ENCODE data around the gene HYAL3. TPM values are rescaled to one million over a fixed set of nuclear protein-coding genes. Genes with fewer than 3 reads are reported as not detected.

HYAL3 gene
- total and polyA plus RNA-seq, 2 of the 13 experiments (the other 11 are each of a cell fraction or from before 2014, with no cell fraction given): 5.5 to 10.4 TPM

DNA sequence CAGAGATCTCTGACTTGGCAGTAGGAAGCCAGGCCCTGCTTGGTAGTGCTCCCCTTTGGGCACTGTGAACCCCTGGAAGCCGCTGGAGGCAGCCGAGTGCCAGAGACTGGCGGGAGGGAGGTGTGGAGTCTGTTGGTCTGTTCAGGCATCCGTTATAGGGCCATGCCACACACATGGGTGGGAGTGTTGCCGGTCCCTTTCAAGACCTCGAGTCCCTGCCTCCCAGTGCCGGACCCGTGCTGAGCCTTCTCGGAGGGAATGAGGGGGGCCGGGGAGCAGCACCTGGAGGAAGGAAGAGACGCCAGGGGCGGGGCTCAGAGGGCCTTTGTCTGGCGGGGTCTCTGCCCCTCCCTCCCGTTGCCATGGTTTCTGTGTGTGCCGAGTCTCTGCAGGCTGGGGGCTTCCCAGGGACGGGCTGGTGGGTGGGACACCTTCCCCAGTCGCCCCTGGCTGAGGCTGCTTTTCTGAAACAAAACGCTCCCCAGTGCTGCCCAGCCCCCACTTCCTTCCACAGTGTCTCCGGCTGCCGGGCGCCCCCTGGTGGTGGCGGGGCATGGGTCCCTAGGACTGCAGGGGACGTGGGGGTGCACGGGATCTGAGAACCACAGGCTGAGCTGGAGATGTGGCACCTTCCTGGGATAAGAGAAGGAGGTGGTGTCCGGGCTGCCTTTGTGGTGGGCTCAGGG lies 53.2 kb downstream of the HYAL3 start (continued):
- TF ChIP-seq MAZ (IDR thresholded peaks at IDR 0.05; ENCODE audit: borderline replicate concordance, low read depth, low read length) (peak; percentile 56; the same call in 1 of the 2 replicates), MAZ (CRISPR knock-in tag; IDR thresholded peaks at IDR 0.05; ENCODE audit: low read depth) (peak; percentile 75; the same call in 1 of the 2 replicates), TOPORS (CRISPR knock-in tag; IDR thresholded peaks at IDR 0.05) (no peak), ZNF558 (CRISPR knock-in tag; IDR thresholded peaks at IDR 0.05; ENCODE audit: borderline replicate concordance) (no peak), HNRNPK (IDR thresholded peaks at IDR 0.05; ENCODE audit: low read depth, low read length, poor library complexity, severe bottlenecking) (no peak), ELF3 (CRISPR knock-in tag; IDR thresholded peaks at IDR 0.05) (peak; percentile 32; the same call in 1 of the 2 replicates), ATF1 (CRISPR knock-in tag; IDR thresholded peaks at IDR 0.05) (no peak), HNRNPL (IDR thresholded peaks at IDR 0.05; ENCODE audit: low read depth, low read length) (0 out of 2 replicates have a peak, but pooled peaks have one; percentile 19), KDM6A (CRISPR knock-in tag; IDR thresholded peaks at IDR 0.05; ENCODE audit: low read depth) (no peak), SP5 (CRISPR knock-in tag; IDR thresholded peaks at IDR 0.05; ENCODE audit: borderline replicate concordance, low read depth) (peak; percentile 63; the same call in 1 of the 2 replicates), ZSCAN21 (CRISPR knock-in tag; IDR thresholded peaks at IDR 0.05; ENCODE audit: borderline replicate concordance) (no peak), ZNF10 (CRISPR knock-in tag; IDR thresholded peaks at IDR 0.05; ENCODE audit: borderline replicate concordance, low read depth) (no peak), RBM39 (IDR thresholded peaks at IDR 0.05; ENCODE audit: low read depth, low read length, poor library complexity, severe bottlenecking) (peak; percentile 43), ZNF83 (CRISPR knock-in tag; IDR thresholded peaks at IDR 0.05; ENCODE audit: borderline replicate concordance) (no peak), ZNF839 (CRISPR knock-in tag; IDR thresholded peaks at IDR 0.05; ENCODE audit: borderline replicate concordance) (no peak), HNF4G (IDR thresholded peaks at IDR 0.05; ENCODE audit: borderline replicate concordance, low read depth, low read length) (no peak), HNF4G (CRISPR knock-in tag; IDR thresholded peaks at IDR 0.05; ENCODE audit: borderline replicate concordance, low read depth) (no peak)
- TF ChIP-seq, protein P1, sequence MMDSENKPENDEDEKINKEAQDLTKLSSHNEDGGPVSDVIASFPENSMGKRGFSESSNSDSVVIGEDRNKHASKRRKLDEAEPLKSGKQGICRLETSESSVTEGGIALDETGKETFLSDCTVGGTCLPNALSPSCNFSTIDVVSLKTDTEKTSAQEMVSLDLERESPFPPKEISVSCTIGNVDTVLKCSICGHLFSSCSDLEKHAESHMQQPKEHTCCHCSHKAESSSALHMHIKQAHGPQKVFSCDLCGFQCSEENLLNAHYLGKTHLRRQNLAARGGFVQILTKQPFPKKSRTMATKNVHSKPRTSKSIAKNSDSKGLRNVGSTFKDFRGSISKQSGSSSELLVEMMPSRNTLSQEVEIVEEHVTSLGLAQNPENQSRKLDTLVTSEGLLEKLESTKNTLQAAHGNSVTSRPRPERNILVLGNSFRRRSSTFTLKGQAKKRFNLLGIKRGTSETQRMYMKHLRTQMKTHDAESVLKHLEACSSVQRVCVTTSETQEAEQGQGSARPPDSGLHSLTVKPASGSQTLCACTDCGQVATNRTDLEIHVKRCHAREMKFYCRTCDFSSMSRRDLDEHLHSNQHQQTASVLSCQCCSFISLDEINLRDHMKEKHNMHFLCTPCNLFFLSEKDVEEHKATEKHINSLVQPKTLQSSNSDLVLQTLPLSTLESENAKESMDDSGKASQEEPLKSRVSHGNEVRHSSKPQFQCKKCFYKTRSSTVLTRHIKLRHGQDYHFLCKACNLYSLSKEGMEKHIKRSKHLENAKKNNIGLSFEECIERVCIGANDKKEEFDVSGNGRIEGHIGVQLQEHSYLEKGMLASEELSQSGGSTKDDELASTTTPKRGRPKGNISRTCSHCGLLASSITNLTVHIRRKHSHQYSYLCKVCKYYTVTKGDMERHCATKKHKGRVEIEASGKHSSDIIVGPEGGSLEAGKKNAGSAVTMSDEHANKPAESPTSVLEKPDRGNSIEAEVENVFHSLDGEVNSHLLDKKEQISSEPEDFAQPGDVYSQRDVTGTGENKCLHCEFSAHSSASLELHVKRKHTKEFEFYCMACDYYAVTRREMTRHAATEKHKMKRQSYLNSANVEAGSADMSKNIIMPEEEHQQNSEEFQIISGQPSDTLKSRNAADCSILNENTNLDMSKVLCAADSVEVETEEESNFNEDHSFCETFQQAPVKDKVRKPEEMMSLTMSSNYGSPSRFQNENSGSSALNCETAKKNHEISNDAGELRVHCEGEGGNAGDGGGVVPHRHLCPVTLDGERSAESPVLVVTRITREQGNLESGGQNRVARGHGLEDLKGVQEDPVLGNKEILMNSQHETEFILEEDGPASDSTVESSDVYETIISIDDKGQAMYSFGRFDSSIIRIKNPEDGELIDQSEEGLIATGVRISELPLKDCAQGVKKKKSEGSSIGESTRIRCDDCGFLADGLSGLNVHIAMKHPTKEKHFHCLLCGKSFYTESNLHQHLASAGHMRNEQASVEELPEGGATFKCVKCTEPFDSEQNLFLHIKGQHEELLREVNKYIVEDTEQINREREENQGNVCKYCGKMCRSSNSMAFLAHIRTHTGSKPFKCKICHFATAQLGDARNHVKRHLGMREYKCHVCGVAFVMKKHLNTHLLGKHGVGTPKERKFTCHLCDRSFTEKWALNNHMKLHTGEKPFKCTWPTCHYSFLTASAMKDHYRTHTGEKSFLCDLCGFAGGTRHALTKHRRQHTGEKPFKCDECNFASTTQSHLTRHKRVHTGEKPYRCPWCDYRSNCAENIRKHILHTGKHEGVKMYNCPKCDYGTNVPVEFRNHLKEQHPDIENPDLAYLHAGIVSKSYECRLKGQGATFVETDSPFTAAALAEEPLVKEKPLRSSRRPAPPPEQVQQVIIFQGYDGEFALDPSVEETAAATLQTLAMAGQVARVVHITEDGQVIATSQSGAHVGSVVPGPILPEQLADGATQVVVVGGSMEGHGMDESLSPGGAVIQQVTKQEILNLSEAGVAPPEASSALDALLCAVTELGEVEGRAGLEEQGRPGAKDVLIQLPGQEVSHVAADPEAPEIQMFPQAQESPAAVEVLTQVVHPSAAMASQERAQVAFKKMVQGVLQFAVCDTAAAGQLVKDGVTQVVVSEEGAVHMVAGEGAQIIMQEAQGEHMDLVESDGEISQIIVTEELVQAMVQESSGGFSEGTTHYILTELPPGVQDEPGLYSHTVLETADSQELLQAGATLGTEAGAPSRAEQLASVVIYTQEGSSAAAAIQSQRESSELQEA (CRISPR knock-in tag; IDR thresholded peaks at IDR 0.05; ENCODE audit: not compliant biosample characterization): no peak
